GM19455 (cell line): Measurements from ENCODE around the gene PRDX4.
A peak's percentile ranks its signal among the peaks of the same experiment; 100 is the strongest.
"Not testable (repeated sequence)": the region's sequence is repeated elsewhere in the genome, so short reads cannot be mapped to it uniquely, and the experiment has no call there.

Source experiments
- ATAC-seq: cut with Tn5 transposase; IDR thresholded peaks from one replicate; pipeline ENCODE4 v1.9.1; 2021; ENCODE audit not compliant: unreplicated experiment

Gene PRDX4

GRCh38 chrX:23670528-23670927, 3.2 kb downstream of the PRDX4 start:
- no peak for ATAC-seq

DNA sequence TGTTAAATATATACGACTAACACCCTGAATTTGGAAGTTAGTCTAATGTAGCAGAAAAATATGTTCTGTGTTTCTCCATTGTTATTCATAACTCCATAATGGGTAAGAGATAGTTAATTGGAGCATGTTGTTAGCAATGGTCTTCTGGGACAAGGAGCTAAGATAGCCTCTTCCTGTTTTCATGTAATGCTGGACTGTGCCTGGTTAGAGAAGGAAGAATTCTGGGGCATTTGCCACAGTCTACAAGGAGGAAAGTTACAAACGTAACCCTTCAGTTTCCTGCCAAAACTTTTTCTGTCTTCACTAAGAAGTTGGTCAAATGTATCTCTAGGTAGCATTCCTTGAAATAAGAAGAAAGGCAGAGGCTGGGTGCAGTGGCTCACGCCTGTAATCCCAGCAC, 5.8 kb downstream of the PRDX4 start:
- ATAC-seq, result no peak

GRCh38 chrX:23676486-23676885, 9.2 kb downstream of the PRDX4 start:
- ATAC-seq, result not testable (repeated sequence)

DNA sequence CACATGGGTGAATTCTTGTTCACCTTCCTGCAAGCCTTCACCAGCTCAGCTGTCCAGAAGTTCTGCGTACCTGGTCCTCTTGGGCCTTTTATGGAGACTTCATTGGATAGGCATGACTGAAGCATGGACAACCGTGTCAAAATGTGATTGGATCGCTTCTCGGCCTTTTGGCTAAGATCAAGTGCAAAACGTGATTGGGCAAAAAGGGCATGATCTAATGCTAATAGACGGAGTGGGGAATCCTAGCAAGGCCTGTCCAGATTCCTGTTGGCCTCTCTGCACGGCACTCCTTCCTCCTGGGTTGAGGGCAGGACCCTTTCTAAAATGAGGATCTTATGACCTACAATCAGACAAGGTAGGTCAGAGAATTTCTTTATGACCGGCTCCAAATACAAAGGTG, 24.9 kb downstream of the PRDX4 start:
- no peak for ATAC-seq

DNA sequence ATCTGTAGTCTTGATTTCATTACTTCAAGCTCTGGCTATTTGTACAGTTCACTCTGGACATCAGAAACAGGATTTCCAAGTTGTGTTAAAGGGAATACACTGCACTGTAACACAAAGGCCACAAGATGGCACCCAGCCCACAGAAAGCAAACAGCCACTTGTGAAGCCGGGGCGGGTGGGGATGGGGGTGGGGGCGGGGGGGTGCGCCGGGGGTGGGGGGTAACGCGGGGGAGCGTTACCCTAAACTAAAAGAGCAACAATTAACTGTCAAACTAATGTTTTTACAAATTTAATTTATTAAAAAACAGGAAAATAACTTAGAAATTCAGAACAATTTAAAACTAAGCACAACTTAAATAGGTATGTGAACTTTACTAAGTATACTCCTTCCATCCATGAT, 27.3 kb downstream of the PRDX4 start:
- no peak for ATAC-seq

- no peak for ATAC-seq
Observed at GRCh38 chrX:23699636-23700194, 32.4 kb downstream of the PRDX4 start.

- no peak for ATAC-seq
Observed at GRCh38 chrX:23704673-23705206, 37.4 kb downstream of the PRDX4 start.

- ATAC-seq, result no peak
Observed at GRCh38 chrX:23705235-23705634, 37.9 kb downstream of the PRDX4 start.

- no peak for ATAC-seq
Observed at GRCh38 chrX:23720117-23720677, 52.9 kb downstream of the PRDX4 start.

DNA sequence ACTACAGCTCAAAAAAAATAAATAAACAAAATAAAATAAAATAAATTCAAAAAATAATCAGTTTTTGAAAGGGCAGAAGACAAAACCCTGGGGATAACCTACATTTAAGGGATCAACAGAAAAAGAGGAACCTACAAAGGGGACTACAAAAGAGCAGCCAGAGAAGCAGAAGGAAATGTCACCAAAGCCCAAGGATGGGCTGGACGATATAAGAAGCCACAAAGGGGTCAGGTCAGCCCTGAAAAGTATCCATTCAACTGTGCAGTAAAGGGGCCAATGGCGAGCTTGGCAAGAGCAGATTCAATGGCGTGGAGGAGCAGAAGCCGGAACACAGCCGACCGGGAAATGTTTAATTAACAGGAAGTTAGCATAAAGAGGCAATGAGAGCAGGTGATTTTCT, 58.9 kb downstream of the PRDX4 start:
- ATAC-seq, result no peak

DNA sequence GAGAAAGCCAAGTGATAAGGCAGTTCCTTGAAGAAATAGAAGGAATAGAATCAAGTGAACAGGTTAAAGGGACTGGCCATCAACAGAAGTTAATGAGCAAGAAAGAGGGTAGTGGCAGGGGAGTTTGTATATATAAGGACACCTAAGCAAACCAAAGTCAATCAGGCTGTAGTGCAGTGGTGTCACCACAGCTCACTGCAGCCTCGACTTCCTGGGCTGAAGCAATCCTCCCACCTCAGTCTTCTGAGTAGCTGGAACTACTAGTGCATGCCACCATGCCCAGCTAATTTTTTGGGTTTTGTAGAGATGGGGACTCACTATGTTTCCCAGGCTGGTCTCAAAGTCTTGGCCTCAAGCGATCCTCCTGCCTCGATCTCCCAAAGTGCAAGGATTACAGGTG, 59.9 kb downstream of the PRDX4 start:
- no peak for ATAC-seq

DNA sequence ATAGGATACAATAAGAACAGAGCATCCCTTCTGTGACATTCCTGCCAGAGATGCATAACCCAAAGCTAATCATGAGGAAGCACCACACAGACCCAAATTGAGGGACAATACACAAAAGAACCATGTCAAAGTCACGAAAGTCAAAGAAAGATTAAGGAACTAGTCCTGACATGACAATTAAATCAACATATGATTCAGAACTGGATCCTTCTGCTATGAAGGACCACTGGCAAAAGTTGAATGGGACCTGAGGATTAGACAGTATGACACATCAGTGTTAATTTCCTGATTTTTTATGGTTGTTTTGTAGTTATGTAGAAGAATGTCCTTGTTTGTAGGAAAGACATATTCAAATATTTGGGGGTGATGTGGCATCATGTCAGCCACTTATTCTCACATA, 61.9 kb downstream of the PRDX4 start:
- no peak for ATAC-seq

GRCh38 chrX:23731951-23732350, 64.7 kb downstream of the PRDX4 start:
- no peak for ATAC-seq

GRCh38 chrX:23732704-23733103, 65.4 kb downstream of the PRDX4 start:
- peak; percentile 88 for ATAC-seq
